Midbrain (tissue), 1 donor: ENCODE data around the gene ADORA2A.
A peak's percentile ranks its signal among the peaks of the same experiment; 100 is the strongest.

Experiments used
- DNase-seq: peaks from one replicate; lab custom pipeline; 2025; lab: John Stamatoyannopoulos, UW

ADORA2A gene

GRCh38 chr22:24453853-24454252 lies 26.5 kb downstream of the ADORA2A start:
- DNase-seq, result no peak

GRCh38 chr22:24455039-24455438 lies 27.6 kb downstream of the ADORA2A start:
- no peak for DNase-seq

- no peak for DNase-seq
These were observed 28.5 kb downstream of the ADORA2A start for GRCh38 chr22:24455751-24456426.

- no peak for DNase-seq
These were observed 30.6 kb downstream of the ADORA2A start for GRCh38 chr22:24457894-24458420.

- no peak for DNase-seq
These were observed 32.5 kb downstream of the ADORA2A start for GRCh38 chr22:24459911-24460310.

- no peak for DNase-seq
These were observed 33.2 kb downstream of the ADORA2A start for GRCh38 chr22:24460418-24461089.

GRCh38 chr22:24463071-24463760 lies 35.8 kb downstream of the ADORA2A start:
- no peak for DNase-seq

GRCh38 chr22:24465566-24465965 lies 38.2 kb downstream of the ADORA2A start:
- DNase-seq, result no peak

GRCh38 chr22:24465975-24466374 lies 38.6 kb downstream of the ADORA2A start:
- no peak for DNase-seq

GRCh38 chr22:24466716-24467328 lies 39.4 kb downstream of the ADORA2A start:
- DNase-seq, result peak; percentile 16

- DNase-seq, result no peak
These were observed 39.9 kb downstream of the ADORA2A start for GRCh38 chr22:24467340-24467739.

GRCh38 chr22:24471570-24471969 lies 44.2 kb downstream of the ADORA2A start:
- no peak for DNase-seq

- no peak for DNase-seq
These were observed 45.9 kb downstream of the ADORA2A start for GRCh38 chr22:24473284-24473683.

GRCh38 chr22:24474221-24474620 lies 46.8 kb downstream of the ADORA2A start:
- no peak for DNase-seq

- no peak for DNase-seq
These were observed 47.4 kb downstream of the ADORA2A start for GRCh38 chr22:24474649-24475255.

GRCh38 chr22:24481641-24482040 lies 54.2 kb downstream of the ADORA2A start:
- DNase-seq, result no peak

GRCh38 chr22:24482575-24482974 lies 55.2 kb downstream of the ADORA2A start:
- no peak for DNase-seq

GRCh38 chr22:24482998-24483397 lies 55.6 kb downstream of the ADORA2A start:
- no peak for DNase-seq

- DNase-seq, result no peak
These were observed 56.7 kb downstream of the ADORA2A start for GRCh38 chr22:24483976-24484545.

- no peak for DNase-seq
These were observed 57.8 kb downstream of the ADORA2A start for GRCh38 chr22:24485170-24485569.

- DNase-seq, result no peak
These were observed 58.2 kb downstream of the ADORA2A start for GRCh38 chr22:24485608-24486007.

GRCh38 chr22:24486501-24486921 lies 59.1 kb downstream of the ADORA2A start:
- no peak for DNase-seq
